Glutamatergic neuron (in vitro differentiated cells): Measurements from ENCODE around the gene FBXL7. TPM values are rescaled to one million over a fixed set of nuclear protein-coding genes. Genes with fewer than 3 reads are reported as not detected.

Source experiments
- DNase-seq: peaks from one replicate; pipeline ENCODE4 v3.0.0; 2022
- H3K27ac Mint-ChIP-seq: one replicate; pipeline ENCODE4 v1.8.0; 2020; ENCODE audit warnings: mild to moderate bottlenecking, mixed read lengths, inconsistent platforms; ENCODE audit not compliant: unreplicated experiment
- H3K27me3 Mint-ChIP-seq: one replicate; pipeline ENCODE4 v1.8.0; 2020; ENCODE audit warnings: mild to moderate bottlenecking, moderate library complexity, mixed read lengths, inconsistent platforms; ENCODE audit not compliant: unreplicated experiment
- H3K36me3 Mint-ChIP-seq: one replicate; pipeline ENCODE4 v1.8.0; 2020; ENCODE audit warnings: mild to moderate bottlenecking, mixed read lengths, inconsistent platforms; ENCODE audit not compliant: unreplicated experiment
- H3K4me1 Mint-ChIP-seq: one replicate; pipeline ENCODE4 v1.8.0; 2020; ENCODE audit warnings: mild to moderate bottlenecking, low read depth, mixed read lengths, inconsistent platforms; ENCODE audit not compliant: unreplicated experiment
- H3K4me3 Mint-ChIP-seq: one replicate; pipeline ENCODE4 v1.8.0; 2020; ENCODE audit warnings: mild to moderate bottlenecking, mixed read lengths, inconsistent platforms; ENCODE audit not compliant: unreplicated experiment
- H3K9me3 Mint-ChIP-seq: one replicate; pipeline ENCODE4 v1.8.0; 2020; ENCODE audit warnings: mild to moderate bottlenecking, moderate library complexity, mixed read lengths, inconsistent platforms; ENCODE audit not compliant: unreplicated experiment
- CTCF ChIP-seq: fragments of 200-600 bp; sonication (generic); IDR thresholded peaks from one replicate; pipeline ENCODE4 v1.5.0; 2021; ENCODE audit not compliant: partially characterized antibody, unreplicated experiment
- total RNA-seq: library from RNA; stranded (reverse); fragmentation: NEBNext Ultra II Directional; extraction: Animal tissue kit (Norgen Biotek cat#: 25700); gene quantifications from one replicate; pipeline ENCODE4 v1.2.1, GENCODE V29; 2021; ENCODE audit not compliant: unreplicated experiment

FBXL7 gene
- total RNA-seq, 1 donor from 2014 or later, result 25.3 TPM

GRCh38 chr5:15727375-15727774 lies 227.4 kb downstream of the FBXL7 start:
- no peak overlapping the region for H3K4me3 Mint-ChIP-seq
- TF ChIP-seq CTCF, result no peak
- peaks cover 13% of the 10 kb centered on the region for H3K36me3 Mint-ChIP-seq
- H3K27ac Mint-ChIP-seq, result no peak overlapping the region
- H3K27me3 Mint-ChIP-seq, result peaks cover 2% of the 10 kb centered on the region
- no peak for DNase-seq
- peaks cover 3% of the 10 kb centered on the region for H3K9me3 Mint-ChIP-seq
- peaks cover 4% of the 10 kb centered on the region for H3K4me1 Mint-ChIP-seq

GRCh38 chr5:15728811-15729210 lies 228.8 kb downstream of the FBXL7 start:
- TF ChIP-seq CTCF, result no peak
- peaks cover 2% of the 10 kb centered on the region for H3K27me3 Mint-ChIP-seq
- peaks cover 3% of the 10 kb centered on the region for H3K9me3 Mint-ChIP-seq
- no peak overlapping the region for H3K27ac Mint-ChIP-seq
- H3K36me3 Mint-ChIP-seq, result peaks cover 13% of the 10 kb centered on the region
- H3K4me1 Mint-ChIP-seq, result peaks cover 4% of the 10 kb centered on the region
- H3K4me3 Mint-ChIP-seq, result no peak overlapping the region
- no peak for DNase-seq

- Mint-ChIP-seq H3K4me1 (peaks cover 15% of the 10 kb centered on the region), H3K27me3 (peaks cover 2% of the 10 kb centered on the region), H3K27ac (no peak overlapping the region)
These were observed 231.7 kb downstream of the FBXL7 start for GRCh38 chr5:15731699-15732098.

GRCh38 chr5:15734058-15734457 lies 234.1 kb downstream of the FBXL7 start:
- Mint-ChIP-seq H3K36me3 (no peaks in the 10 kb centered on the region), H3K27ac (peak overlapping the region; percentile 1), H3K4me1 (peaks cover 26% of the 10 kb centered on the region), H3K9me3 (peaks cover 2% of the 10 kb centered on the region), H3K4me3 (no peak overlapping the region), H3K27me3 (peaks cover 2% of the 10 kb centered on the region)
- DNase-seq, result no peak
- no peak for TF ChIP-seq CTCF

More at GRCh38 chr5:15731699-15732098, 231.7 kb downstream of the FBXL7 start:
- DNase-seq, result no peak
- H3K36me3 Mint-ChIP-seq, result peaks cover 6% of the 10 kb centered on the region
- peaks cover 2% of the 10 kb centered on the region for H3K9me3 Mint-ChIP-seq
- no peak overlapping the region for H3K4me3 Mint-ChIP-seq
- no peak for TF ChIP-seq CTCF

- TF ChIP-seq CTCF, result no peak
- Mint-ChIP-seq H3K4me3 (no peak overlapping the region), H3K36me3 (no peaks in the 10 kb centered on the region), H3K4me1 (peaks cover 23% of the 10 kb centered on the region), H3K27me3 (no peaks in the 10 kb centered on the region), H3K9me3 (peaks cover 2% of the 10 kb centered on the region), H3K27ac (no peak overlapping the region)
- DNase-seq, result no peak
These were observed 237.2 kb downstream of the FBXL7 start for GRCh38 chr5:15737036-15737821.
